Pons (tissue), 1 donor: ENCODE measurements around the gene RGS14.
"Not testable (repeated sequence)": the region's sequence is repeated elsewhere in the genome, so short reads cannot be mapped to it uniquely, and the experiment has no call there.

Experiments
- DNase-seq: peaks from one replicate; pipeline ENCODE4 v3.0.0-alpha.2; 2016; ENCODE audit warnings: low spot score

RGS14 gene

GRCh38 chr5:177328545-177329231, 29.0 kb upstream of the RGS14 start:
- no peak for DNase-seq

- DNase-seq = no peak
These were observed 27.8 kb upstream of the RGS14 start for GRCh38 chr5:177329883-177330282.

- no peak for DNase-seq
These were observed 26.5 kb upstream of the RGS14 start for GRCh38 chr5:177330991-177331842.

- no peak for DNase-seq
These were observed 25.5 kb upstream of the RGS14 start for GRCh38 chr5:177332031-177332895.

- DNase-seq = no peak
These were observed 24.8 kb upstream of the RGS14 start for GRCh38 chr5:177332896-177333260.

GRCh38 chr5:177333420-177334154, 24.1 kb upstream of the RGS14 start:
- DNase-seq = no peak

GRCh38 chr5:177334155-177334551, 23.6 kb upstream of the RGS14 start:
- DNase-seq = no peak

GRCh38 chr5:177334781-177335700, 22.7 kb upstream of the RGS14 start:
- no peak for DNase-seq

- DNase-seq = no peak
These were observed 22.0 kb upstream of the RGS14 start for GRCh38 chr5:177335701-177336065.

- no peak for DNase-seq
These were observed 21.6 kb upstream of the RGS14 start for GRCh38 chr5:177336112-177336511.

GRCh38 chr5:177336603-177337494, 20.9 kb upstream of the RGS14 start:
- no peak for DNase-seq

- DNase-seq = no peak
These were observed 19.2 kb upstream of the RGS14 start for GRCh38 chr5:177338251-177339106.

GRCh38 chr5:177339107-177339638, 18.6 kb upstream of the RGS14 start:
- no peak for DNase-seq

- not testable (repeated sequence) for DNase-seq
These were observed 14.7 kb upstream of the RGS14 start for GRCh38 chr5:177343000-177343399.

GRCh38 chr5:177343777-177344176, 13.9 kb upstream of the RGS14 start:
- no peak for DNase-seq

GRCh38 chr5:177344891-177345290, 12.8 kb upstream of the RGS14 start:
- no peak for DNase-seq

GRCh38 chr5:177346820-177347219, 10.9 kb upstream of the RGS14 start:
- no peak for DNase-seq

- DNase-seq = no peak
These were observed 10.0 kb upstream of the RGS14 start for GRCh38 chr5:177347699-177348098.

- DNase-seq = no peak
These were observed 8.4 kb upstream of the RGS14 start for GRCh38 chr5:177349362-177349647.
